HG03175 (cell line): ENCODE results near the gene RARRES2.

Experiments
- ATAC-seq: cut with Tn5 transposase; IDR thresholded peaks from one replicate; pipeline ENCODE4 v1.9.1; 2021; ENCODE audit warnings: mild to moderate bottlenecking, moderate library complexity; ENCODE audit not compliant: unreplicated experiment

The RARRES2 gene

GRCh38 chr7:150338166-150338829 lies 3.1 kb downstream of the RARRES2 start:
- ATAC-seq = no peak

GRCh38 chr7:150337659-150338081 lies 3.8 kb downstream of the RARRES2 start:
- ATAC-seq = no peak

GRCh38 chr7:150337179-150337578 lies 4.2 kb downstream of the RARRES2 start:
- ATAC-seq = no peak

GRCh38 chr7:150336746-150337145 lies 4.7 kb downstream of the RARRES2 start:
- ATAC-seq = no peak

- ATAC-seq = no peak
Observed at GRCh38 chr7:150335774-150336112, 5.7 kb downstream of the RARRES2 start.

GRCh38 chr7:150335108-150335773 lies 6.2 kb downstream of the RARRES2 start:
- no peak for ATAC-seq

- ATAC-seq = no peak
Observed at GRCh38 chr7:150334108-150334507, 7.3 kb downstream of the RARRES2 start.

GRCh38 chr7:150333659-150334058 lies 7.8 kb downstream of the RARRES2 start:
- no peak for ATAC-seq

GRCh38 chr7:150332852-150333635 lies 8.4 kb downstream of the RARRES2 start:
- ATAC-seq = no peak

GRCh38 chr7:150330211-150330885 lies 11.1 kb downstream of the RARRES2 start:
- ATAC-seq = no peak

- no peak for ATAC-seq
Observed at GRCh38 chr7:150329331-150330120, 11.9 kb downstream of the RARRES2 start.

- ATAC-seq = no peak
Observed at GRCh38 chr7:150327308-150327707, 14.1 kb downstream of the RARRES2 start.

- no peak for ATAC-seq
Observed at GRCh38 chr7:150326657-150327268, 14.7 kb downstream of the RARRES2 start.

GRCh38 chr7:150325901-150326300 lies 15.5 kb downstream of the RARRES2 start:
- ATAC-seq = no peak

- ATAC-seq = no peak
Observed at GRCh38 chr7:150325110-150325611, 16.3 kb downstream of the RARRES2 start.

- ATAC-seq = no peak
Observed at GRCh38 chr7:150324373-150324961, 17.0 kb downstream of the RARRES2 start.

GRCh38 chr7:150323682-150324372 lies 17.6 kb downstream of the RARRES2 start:
- peak; percentile 29 for ATAC-seq

- peak; percentile 75 for ATAC-seq
Observed at GRCh38 chr7:150322833-150323681, 18.4 kb downstream of the RARRES2 start, which contains the start of the genes ACTR3C and LRRC61. TSS of gene ACTR3C (minus strand) at chr7:150323545. CDS start at chr7:150295296, 28,249 bp downstream. TSS of gene LRRC61 (plus strand) at chr7:150323355. CDS start at chr7:150336862, 13,507 bp downstream.
